Measurements from ENCODE around the gene GLIS1.

- TF ChIP-seq CTCF (IDR thresholded peaks at IDR 0.05; ENCODE audit: insufficient read depth, low read depth, low read length) (no peak), EZH2 (IDR thresholded peaks at IDR 0.05; ENCODE audit: insufficient read depth, low read length) (no peak)
Measured at GRCh38 chr1:53562981-53563379, 176.0 kb downstream of the GLIS1 start.
